Astrocyte (in vitro differentiated cells and primary cell): ENCODE results near the gene ATP5MC2. TPM values are rescaled to one million over a fixed set of nuclear protein-coding genes. Genes with fewer than 3 reads are reported as not detected.
A peak's percentile ranks its signal among the peaks of the same experiment; 100 is the strongest.

ENCODE experiments used
- DNase-seq: peaks from one replicate; pipeline ENCODE4 v3.0.0-alpha.2; 2010; ENCODE audit warnings: low read depth
- FAIRE-seq: peaks from 2 replicates; lab custom pipeline; 2011; peaks lifted over from hg19 to GRCh38; lab: Jason Lieb, UNC
- H2AFZ ChIP-seq: 2 replicates; pipeline ENCODE4 v1.6.0; 2012; ENCODE audit warnings: low read depth, low read length, inconsistent platforms
- H3K27ac ChIP-seq: 2 replicates; pipeline ENCODE4 v1.5.1; 2011; ENCODE audit warnings: low read depth, low read length, inconsistent platforms
- H3K27me3 ChIP-seq: 2 replicates; pipeline ENCODE4 v1.6.0; 2011; ENCODE audit warnings: low read length, inconsistent platforms; ENCODE audit not compliant: insufficient read depth
- H3K36me3 ChIP-seq: 2 replicates; pipeline ENCODE4 v1.5.1; 2011; ENCODE audit warnings: low read length, inconsistent platforms; ENCODE audit not compliant: insufficient read depth
- H3K4me1 ChIP-seq: 2 replicates; pipeline ENCODE4 v1.5.1; 2011; ENCODE audit warnings: low read length, inconsistent platforms; ENCODE audit not compliant: insufficient read depth
- H3K4me2 ChIP-seq: 2 replicates; pipeline ENCODE4 v1.6.0; 2012; ENCODE audit warnings: low read length, inconsistent platforms
- H3K4me3 ChIP-seq: 2 replicates; pipeline ENCODE4 v1.5.1; 2011; ENCODE audit warnings: low read depth, mild to moderate bottlenecking, low read length, inconsistent platforms; ENCODE audit not compliant: insufficient read depth
- H3K79me2 ChIP-seq: 2 replicates; pipeline ENCODE4 v1.6.0; 2012; ENCODE audit warnings: mild to moderate bottlenecking, low read length, inconsistent platforms; ENCODE audit not compliant: insufficient read depth
- H3K9ac ChIP-seq: 2 replicates; pipeline ENCODE4 v1.6.0; 2012; ENCODE audit warnings: mild to moderate bottlenecking, low read length, inconsistent platforms
- H3K9me3 ChIP-seq: 2 replicates; pipeline ENCODE4 v1.5.1; 2012; ENCODE audit warnings: low read depth, mild to moderate bottlenecking, low read length, inconsistent platforms; ENCODE audit not compliant: insufficient read depth
- H4K20me1 ChIP-seq: 2 replicates; pipeline ENCODE4 v1.6.0; 2012; ENCODE audit warnings: low read length, inconsistent platforms; ENCODE audit not compliant: insufficient read depth
- H3K27ac Mint-ChIP-seq: one replicate; pipeline ENCODE4 v1.8.0; 2021; ENCODE audit warnings: mild to moderate bottlenecking, mixed read lengths; ENCODE audit not compliant: unreplicated experiment
- H3K27me3 Mint-ChIP-seq: one replicate; pipeline ENCODE4 v1.8.0; 2021; ENCODE audit warnings: low read depth, mixed read lengths; ENCODE audit not compliant: unreplicated experiment
- H3K36me3 Mint-ChIP-seq: one replicate; pipeline ENCODE4 v1.8.0; 2021; ENCODE audit warnings: low read depth, mixed read lengths; ENCODE audit not compliant: unreplicated experiment
- H3K4me1 Mint-ChIP-seq: one replicate; pipeline ENCODE4 v1.8.0; 2021; ENCODE audit warnings: low read depth, mixed read lengths; ENCODE audit not compliant: unreplicated experiment
- H3K4me3 Mint-ChIP-seq: one replicate; pipeline ENCODE4 v1.8.0; 2021; ENCODE audit warnings: mild to moderate bottlenecking, moderate library complexity, mixed read lengths; ENCODE audit not compliant: unreplicated experiment
- H3K9me3 Mint-ChIP-seq: one replicate; pipeline ENCODE4 v1.8.0; 2021; ENCODE audit warnings: mild to moderate bottlenecking, mixed read lengths; ENCODE audit not compliant: unreplicated experiment
- CTCF ChIP-seq: IDR thresholded peaks from 2 replicates; pipeline ENCODE4 v1.5.1; 2011; ENCODE audit warnings: low read depth, mild to moderate bottlenecking, inconsistent platforms, low read length, moderate library complexity; ENCODE audit not compliant: insufficient read depth
- EZH2 ChIP-seq: IDR thresholded peaks from 2 replicates; pipeline ENCODE4 v1.6.1; 2012; ENCODE audit warnings: mild to moderate bottlenecking, low read length, inconsistent platforms; ENCODE audit not compliant: insufficient read depth
- total RNA-seq: library from RNA; stranded (reverse); gene quantifications from 2 replicates; pipeline ENCODE4 v1.2.1, GENCODE V29; 2021

ATP5MC2 gene
- total RNA-seq, 1 donor from 2014 or later: 237 TPM

GRCh38 chr12:53698948-53699677, 23.2 kb upstream of the ATP5MC2 start:
- Histone ChIP-seq H3K79me2 (no peaks in the 10 kb centered on the region), H3K4me2 (no peak overlapping the region), H3K27me3 (peaks cover 65% of the 10 kb centered on the region), H3K4me3 (no peak overlapping the region), H3K4me1 (peaks cover 12% of the 10 kb centered on the region), H3K27ac (no peak overlapping the region), H3K36me3 (no peaks in the 10 kb centered on the region), H3K9ac (no peak overlapping the region), H4K20me1 (no peaks in the 10 kb centered on the region), H2AFZ (no peak overlapping the region), H3K9me3 (no peaks in the 10 kb centered on the region)
- H3K27ac Mint-ChIP-seq: no peak overlapping the region
- no peaks in the 10 kb centered on the region for H3K36me3 Mint-ChIP-seq
- no peak for DNase-seq
- peaks cover 82% of the 10 kb centered on the region for H3K27me3 Mint-ChIP-seq
- H3K4me1 Mint-ChIP-seq: no peaks in the 10 kb centered on the region
- TF ChIP-seq EZH2: no peak
- TF ChIP-seq CTCF: no peak
- FAIRE-seq: no peak
- H3K9me3 Mint-ChIP-seq: no peaks in the 10 kb centered on the region
- no peak overlapping the region for H3K4me3 Mint-ChIP-seq

DNA sequence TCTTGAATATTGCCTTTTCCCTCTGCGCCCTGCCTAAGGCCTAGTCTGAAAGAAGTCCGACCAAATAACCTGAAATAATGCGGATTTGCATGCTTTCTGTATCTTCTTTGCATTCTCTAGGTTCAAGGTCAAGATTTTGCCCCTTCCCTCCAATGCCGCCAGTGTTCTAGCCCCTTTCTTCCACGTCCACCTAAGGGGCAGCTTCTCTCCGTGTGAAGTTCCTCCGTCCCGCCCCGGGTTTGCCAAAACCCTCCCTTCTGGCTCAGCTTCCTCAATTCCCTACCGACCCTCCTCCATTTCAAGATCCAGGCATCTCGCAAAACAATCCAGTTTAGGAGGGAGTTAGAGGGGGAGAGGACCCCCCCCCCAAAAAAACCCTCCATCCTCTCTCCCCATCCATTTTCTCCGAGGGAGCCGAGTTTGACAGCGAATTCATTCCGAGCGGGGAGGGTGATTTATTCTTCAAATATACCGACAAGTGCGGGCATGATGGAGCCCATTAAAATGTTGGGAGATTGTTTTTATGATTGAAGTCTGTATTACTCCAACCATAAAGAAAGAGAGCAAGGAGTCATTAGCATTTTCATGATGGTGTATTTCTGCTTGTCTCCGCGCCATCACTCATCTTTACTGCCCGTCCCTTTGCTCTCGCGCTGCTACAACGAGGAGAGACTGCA, 20.9 kb upstream of the ATP5MC2 start:
- Mint-ChIP-seq H3K27me3 (peaks cover 61% of the 10 kb centered on the region), H3K4me3 (peak overlapping the region; percentile 22), H3K27ac (peak overlapping the region; percentile 67), H3K4me1 (no peaks in the 10 kb centered on the region), H3K36me3 (no peaks in the 10 kb centered on the region), H3K9me3 (no peaks in the 10 kb centered on the region)
- Histone ChIP-seq H3K27me3 (peaks cover 55% of the 10 kb centered on the region), H3K9me3 (no peaks in the 10 kb centered on the region), H3K9ac (no peak overlapping the region), H3K79me2 (no peaks in the 10 kb centered on the region), H2AFZ (peak overlapping the region; percentile 3), H3K4me1 (peaks cover 12% of the 10 kb centered on the region), H3K4me2 (peak overlapping the region; percentile 64), H3K36me3 (no peaks in the 10 kb centered on the region), H3K4me3 (peak overlapping the region; percentile 7), H3K27ac (no peak overlapping the region), H4K20me1 (no peaks in the 10 kb centered on the region)
- DNase-seq (no peak), FAIRE-seq (no peak)
- no peak for TF ChIP-seq EZH2
- no peak for TF ChIP-seq CTCF
